GM18951 (cell line): ENCODE measurements around the gene NAIF1.

Experiments
- POLR2A ChIP-seq: IDR thresholded peaks from 4 replicates; pipeline ENCODE4 v1.6.1; 2011; ENCODE audit warnings: mild to moderate bottlenecking; ENCODE audit not compliant: insufficient read length, insufficient read depth; ENCODE audit errors: extremely low read depth
- in situ Hi-C: fragments of 300-500 bp; cut with MboI; formaldehyde crosslinking; loops from one replicate; pipeline ENCODE4 v1.12.0; 2022; ENCODE audit warnings: low sequenced_read_pairs, mixed read lengths, inconsistent platforms; ENCODE audit not compliant: unreplicated experiment

NAIF1 gene

DNA sequence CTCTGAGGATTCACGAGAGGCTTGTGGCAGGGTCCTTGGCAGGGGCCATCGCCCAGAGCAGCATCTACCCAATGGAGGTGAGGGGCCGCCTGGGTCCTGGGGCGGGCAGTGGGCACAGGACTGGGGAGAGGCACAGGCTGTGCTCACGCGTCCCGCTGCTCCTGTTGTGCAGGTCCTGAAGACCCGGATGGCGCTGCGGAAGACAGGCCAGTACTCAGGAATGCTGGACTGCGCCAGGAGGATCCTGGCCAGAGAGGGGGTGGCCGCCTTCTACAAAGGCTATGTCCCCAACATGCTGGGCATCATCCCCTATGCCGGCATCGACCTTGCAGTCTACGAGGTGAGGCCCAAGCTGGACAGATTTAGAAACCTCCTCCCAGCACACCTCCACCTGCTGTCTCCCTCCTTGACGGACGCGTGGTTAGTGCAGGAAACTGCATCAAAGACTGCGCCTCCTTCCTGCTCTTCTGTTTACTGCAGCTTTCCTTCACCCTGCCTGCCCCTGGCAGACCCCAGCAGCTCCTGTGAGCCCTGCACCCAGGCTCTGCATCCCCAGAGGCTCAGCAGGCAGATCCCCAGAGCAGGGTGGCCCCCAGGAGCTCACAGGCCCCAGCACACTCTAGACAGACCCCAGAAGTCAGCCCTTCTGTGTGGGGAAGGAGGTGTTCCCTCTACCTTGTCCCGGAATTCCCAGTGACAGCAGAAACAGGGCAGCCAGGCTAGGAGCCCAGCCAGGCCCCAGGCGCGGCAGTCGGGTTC, 39.2 kb upstream of the NAIF1 start:
- no peak for TF ChIP-seq POLR2A
- in situ Hi-C loops: no loop called here

DNA sequence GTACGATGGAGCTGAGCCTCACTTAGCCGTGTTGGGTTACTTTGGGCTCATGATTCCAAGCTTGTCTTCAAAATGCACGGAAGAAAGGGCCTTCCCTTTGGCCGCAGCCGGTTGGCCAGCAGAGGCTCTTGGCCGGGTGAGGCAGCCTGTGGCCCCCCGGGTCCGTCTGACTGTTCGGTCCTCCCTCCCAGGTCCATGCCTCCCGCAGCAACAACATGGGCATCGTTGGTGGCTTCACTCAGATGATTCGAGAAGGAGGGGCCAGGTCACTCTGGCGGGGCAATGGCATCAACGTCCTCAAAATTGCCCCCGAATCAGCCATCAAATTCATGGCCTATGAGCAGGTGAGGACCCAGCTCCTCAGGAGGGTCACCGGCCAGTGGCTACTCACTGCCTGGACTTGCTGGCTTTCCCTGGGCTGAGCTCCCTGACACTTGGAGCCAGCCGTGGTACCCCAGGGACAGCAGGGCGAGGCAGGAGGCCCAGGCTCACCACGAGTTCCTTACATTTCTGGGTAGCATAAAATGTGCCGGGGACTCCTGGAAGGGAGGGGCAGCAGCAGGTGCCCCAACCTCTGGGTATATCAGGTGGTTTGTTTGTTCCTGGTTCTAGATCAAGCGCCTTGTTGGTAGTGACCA, 38.5 kb upstream of the NAIF1 start:
- in situ Hi-C loops: no loop called here
- no peak for TF ChIP-seq POLR2A

DNA sequence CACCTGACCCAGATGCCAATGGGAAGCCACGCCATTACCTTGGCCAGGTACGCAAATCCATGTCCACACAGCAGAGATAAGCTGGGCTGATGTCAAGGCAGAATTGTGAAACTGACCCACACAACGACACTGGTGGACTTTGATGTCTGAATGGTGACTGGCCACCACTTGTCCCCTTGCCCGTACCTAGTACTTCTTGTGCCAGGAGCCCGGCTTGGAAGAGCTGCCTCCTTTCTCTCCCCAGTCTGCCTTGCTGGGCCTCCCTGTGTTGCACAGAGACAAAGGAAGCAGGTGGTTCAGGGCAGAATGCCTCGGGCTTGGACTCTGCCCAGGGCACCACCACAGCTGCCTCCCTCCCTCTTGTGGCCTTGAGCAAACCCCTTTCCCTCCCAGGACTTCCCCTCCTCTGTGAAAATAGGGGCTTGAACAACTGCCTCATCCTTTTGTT, 37.1 kb upstream of the NAIF1 start:
- in situ Hi-C loops: no loop called here
- no peak for TF ChIP-seq POLR2A

DNA sequence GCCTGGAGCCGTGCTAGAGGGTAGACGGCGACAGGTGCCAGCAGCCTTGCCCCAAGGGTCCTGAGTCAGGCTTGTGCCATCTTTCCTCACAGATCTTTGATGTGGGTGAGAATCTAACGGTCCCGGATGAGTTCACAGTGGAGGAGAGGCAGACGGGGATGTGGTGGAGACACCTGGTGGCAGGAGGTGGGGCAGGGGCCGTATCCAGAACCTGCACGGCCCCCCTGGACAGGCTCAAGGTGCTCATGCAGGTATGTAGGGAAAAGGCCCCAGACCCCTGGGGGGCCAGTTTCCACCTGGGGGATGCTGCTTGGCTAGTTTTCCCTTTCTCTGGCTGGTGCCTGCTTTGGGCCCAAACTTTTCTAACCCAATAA, 36.5 kb upstream of the NAIF1 start:
- in situ Hi-C loops: no loop called here
- no peak for TF ChIP-seq POLR2A

DNA sequence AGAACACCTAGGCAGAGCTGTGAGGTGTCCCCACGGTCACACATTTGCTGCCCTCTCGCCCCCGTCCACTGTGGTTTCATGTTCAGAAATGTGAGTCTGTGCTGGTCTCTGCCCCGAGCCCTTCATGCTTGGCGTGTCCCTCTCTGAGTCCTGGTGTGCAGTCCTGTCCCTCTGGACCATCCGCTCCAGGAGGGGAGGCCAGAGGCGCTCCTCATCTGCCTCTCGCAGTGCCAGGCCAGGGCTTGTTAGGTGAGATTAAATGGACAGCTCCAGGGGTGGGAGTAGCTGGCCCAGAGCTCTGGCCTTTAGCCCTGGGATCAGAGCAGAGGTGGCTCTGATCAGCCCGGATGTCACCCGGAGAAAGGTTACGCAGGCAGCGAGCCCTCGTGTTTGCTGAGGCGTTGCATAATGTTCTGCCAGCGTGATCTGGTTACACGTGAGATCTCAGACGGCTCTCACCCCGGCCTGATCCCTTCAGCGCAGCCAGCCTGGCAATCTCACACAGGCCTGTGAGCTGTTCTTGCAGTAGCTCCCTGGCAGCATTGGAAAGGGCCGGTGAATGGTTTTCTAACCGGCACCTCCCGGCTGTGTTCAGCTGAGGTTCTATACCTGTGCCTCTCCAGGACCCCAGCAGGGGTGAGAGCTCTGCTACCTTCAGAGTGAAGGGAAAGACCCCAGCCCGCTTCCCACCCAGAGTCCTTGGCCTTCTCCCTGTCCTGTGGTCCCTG, 35.9 kb upstream of the NAIF1 start:
- in situ Hi-C loops: no loop called here

DNA sequence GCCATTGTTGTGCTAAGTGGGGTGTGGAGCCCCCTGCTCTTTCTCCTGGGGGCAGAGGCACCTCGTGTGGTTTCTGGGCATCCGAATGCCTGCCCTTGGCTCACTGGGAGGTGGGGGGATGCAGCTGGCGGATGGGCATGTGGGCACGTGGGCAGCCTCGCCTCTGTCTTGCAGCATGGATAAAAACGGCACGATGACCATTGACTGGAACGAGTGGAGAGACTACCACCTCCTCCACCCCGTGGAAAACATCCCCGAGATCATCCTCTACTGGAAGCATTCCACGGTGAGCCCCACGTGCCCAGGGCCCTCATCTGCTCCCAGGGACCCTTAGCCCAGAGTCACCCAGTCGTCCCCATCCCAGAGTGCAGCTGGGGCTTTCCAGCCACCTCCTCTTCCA, 35.1 kb upstream of the NAIF1 start:
- no peak for TF ChIP-seq POLR2A
- in situ Hi-C loops: no loop called here

More for the DNA sequence above, 35.9 kb upstream of the NAIF1 start:
- no peak for TF ChIP-seq POLR2A

DNA sequence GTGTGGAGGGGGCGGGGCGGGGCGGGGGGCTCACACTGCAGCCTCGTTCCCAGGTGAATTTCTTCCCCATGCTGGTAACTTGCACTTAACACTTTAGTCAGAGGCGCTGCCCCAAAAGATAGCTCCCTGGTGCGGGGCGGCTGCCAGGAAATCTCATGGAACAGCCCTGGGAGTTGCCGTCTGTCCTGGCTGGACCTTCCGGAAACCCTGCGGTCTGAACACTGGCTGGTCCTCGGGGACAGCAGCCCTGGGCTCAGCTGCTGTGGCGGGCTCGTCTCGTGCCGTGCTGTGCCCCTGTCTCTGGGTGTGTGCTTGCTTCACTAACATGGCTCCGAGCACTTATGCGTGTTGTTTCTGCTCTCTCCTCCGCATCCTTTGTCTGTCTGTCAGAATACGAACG, 34.6 kb upstream of the NAIF1 start:
- in situ Hi-C loops: no loop called here
- TF ChIP-seq POLR2A: no peak

DNA sequence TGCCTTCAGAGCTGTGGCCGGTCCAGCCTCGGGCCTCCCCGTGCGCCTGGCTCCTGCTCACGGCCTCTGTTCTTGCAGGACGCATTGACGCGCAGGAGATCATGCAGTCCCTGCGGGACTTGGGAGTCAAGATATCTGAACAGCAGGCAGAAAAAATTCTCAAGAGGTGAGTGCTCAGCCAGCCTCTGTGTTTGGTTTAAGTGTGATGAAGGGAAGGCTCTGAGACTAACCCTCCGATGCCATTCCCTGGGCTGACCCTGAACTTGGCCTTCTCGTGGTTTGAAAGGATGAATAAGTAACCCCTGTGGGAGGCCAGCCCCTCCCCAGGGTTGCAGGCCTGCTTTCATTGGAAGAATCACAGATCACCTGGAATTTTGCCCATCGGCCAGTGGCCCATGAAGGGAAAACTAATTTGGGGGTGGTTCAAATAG, 34.1 kb upstream of the NAIF1 start:
- in situ Hi-C loops: no loop called here
- TF ChIP-seq POLR2A: no peak

DNA sequence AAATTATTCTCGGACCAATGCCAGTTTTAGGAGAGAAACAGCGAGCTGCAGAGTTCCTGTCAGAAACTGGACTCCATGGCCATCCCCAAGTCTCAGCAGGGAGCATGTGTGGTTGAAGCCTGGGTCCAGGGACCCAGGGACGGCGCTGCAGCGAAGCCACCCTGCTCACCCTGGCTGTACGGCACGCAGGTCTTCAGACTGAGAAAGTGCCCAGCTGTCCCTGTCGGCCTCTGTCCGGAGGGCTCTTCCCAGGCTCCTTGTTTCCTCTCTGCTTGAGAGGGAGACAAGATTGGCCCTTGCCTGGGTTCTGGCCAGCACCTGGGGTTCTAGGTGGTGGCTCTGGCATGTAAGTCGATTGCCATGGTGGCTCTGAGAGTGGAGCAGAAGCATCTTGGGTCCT, 33.5 kb upstream of the NAIF1 start:
- in situ Hi-C loops: no loop called here
- no peak for TF ChIP-seq POLR2A

DNA sequence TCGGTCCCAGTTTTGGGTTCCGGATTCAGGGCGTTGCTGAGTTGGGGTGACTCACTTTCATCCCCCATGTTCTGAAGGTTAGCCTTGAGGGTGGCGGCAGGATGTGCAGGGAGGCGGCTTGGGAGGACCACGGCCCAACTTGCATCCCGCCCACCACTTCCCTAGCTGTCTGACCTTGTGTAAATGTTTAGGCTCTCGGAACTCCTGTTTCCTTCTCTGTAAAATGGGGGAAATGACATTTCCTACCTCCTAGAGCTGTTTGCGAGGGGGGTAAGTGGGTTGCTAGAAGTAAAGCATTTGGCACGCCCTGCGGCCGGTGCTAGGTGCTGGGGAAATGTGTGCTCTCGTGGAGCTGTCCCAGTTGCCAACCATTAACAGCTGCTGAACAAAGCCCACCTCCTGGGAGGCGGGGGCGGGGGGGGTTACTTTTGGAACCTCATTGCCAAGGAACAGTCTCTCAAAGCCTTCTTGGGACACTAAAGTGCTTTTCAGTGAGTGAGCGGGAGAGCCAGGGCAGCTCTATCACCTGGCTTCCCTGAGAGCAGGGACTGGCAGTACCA, 32.9 kb upstream of the NAIF1 start:
- no peak for TF ChIP-seq POLR2A
- in situ Hi-C loops: no loop called here

DNA sequence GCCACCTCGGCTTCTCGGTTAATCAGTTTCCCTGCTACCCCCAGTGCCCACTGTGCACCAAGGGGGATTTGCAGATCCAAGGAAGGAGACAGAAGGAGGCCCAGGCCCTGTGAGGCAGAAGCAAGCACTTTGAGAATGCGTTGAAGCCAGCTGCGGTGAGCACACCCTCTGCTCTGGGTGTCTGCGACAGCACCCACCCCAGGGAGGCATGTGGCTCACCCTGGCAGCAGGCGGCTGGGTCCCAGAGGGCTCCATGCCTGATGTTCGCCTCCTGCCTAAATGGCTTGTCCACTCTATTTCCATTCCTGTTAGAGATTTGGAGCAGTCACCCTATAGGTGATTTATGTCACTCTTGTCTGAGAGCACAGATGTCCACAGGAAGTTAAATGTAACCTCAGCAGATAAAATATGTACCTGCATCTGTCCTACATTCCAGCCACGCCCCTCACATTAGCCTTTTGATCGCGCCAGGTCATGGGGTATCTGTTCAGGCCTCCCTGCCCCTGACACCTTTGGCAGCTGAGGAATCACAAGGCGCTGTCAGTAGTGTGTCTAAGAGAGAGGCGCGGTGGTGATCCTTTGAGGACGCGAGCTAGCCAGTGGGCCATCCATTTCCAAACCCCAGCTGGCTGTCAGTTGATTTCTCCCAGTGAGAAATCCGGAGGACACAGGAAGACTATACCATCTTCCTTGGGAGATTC, 32.3 kb upstream of the NAIF1 start:
- in situ Hi-C loops: no loop called here
- TF ChIP-seq POLR2A: no peak

DNA sequence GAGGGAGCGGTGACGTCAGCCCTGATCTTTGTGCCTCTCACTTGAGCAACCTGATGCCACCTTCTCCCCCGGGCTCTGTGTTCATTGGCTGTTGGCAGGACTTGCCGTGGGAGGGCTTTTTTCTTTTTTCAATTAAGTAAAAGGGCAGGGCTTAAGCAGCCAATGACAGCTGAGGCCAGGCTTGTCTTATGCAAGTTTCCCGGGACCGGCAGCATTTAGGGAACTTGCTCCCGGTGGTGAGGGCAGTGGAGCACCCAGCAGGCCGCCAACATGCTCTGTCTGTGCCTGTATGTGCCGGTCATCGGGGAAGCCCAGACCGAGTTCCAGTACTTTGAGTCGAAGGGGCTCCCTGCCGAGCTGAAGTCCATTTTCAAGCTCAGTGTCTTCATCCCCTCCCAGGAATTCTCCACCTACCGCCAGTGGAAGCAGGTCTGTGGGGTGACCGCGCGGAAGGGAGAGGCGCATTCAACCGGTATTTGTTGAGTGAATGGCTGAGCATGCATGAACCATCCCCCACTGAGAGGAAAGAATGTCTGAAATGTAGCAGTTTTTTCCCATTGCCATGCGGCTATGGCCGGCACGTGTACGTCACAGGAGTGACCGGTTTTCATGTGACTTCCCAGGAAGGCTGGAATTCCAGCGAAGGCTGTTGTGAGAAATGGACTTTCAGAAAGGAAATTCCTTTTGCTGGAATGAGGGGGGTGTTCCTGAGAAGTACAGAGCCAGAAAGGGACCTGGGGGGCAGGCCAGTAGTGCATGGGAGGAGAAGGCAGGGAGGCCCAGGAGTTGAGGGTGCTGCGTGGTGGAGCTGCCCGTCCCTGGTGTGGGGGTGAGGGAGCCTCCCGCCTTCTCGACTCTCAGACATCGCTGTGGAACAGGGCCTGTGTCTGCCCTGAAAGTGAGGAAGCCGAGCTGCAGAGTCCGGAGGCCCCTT, 31.4 kb upstream of the NAIF1 start:
- in situ Hi-C loops: no loop called here
- no peak for TF ChIP-seq POLR2A
